Measurements from ENCODE around the gene MOB4.

The MOB4 gene

DNA sequence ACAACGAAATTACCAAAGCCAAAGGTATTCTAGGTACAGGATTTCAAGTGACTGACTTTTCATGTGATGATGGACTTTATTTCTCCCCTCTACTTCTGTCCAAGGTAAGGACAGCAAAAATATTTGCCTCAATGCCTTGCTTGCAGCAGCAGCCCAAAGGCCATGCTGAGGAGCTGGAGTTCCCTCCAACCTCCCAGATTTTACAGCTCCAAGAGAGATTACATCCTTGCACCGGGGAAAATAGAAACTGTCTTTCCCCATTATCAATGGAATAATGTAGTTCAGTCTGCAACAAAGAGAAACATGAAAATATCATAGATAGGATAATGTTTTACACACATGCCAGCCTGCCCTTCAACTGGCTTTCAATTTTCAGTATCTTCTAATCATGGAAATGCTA lies 29.7 kb upstream of the MOB4 start:
- Histone ChIP-seq H3K27me3 (ENCODE audit: insufficient read depth, low read depth) (no peaks in the 10 kb centered on the region), H3K4me2 (no peak overlapping the region), H3K27ac (no peak overlapping the region), H4K20me1 (ENCODE audit: insufficient read depth) (peaks cover 6% of the 10 kb centered on the region; the same call in 1 of the 2 replicates), H2AFZ (ENCODE audit: low read depth) (no peak overlapping the region), H3K4me3 (IDR thresholded peaks at IDR 0.05; ENCODE audit: insufficient read depth, low read depth, low read length) (no peak overlapping the region), H3K9ac (no peak overlapping the region), H3K79me2 (ENCODE audit: insufficient read depth, low read depth) (peaks cover 29% of the 10 kb centered on the region), H3K36me3 (ENCODE audit: insufficient read depth) (peaks cover 21% of the 10 kb centered on the region; the same call in 1 of the 2 replicates), H3K4me1 (ENCODE audit: low read depth, poor library complexity, severe bottlenecking) (peaks cover 34% of the 10 kb centered on the region)
- no peak for TF ChIP-seq CTCF (conservative IDR thresholded peaks at IDR 0.05; ENCODE audit: low read depth, low read length)

DNA sequence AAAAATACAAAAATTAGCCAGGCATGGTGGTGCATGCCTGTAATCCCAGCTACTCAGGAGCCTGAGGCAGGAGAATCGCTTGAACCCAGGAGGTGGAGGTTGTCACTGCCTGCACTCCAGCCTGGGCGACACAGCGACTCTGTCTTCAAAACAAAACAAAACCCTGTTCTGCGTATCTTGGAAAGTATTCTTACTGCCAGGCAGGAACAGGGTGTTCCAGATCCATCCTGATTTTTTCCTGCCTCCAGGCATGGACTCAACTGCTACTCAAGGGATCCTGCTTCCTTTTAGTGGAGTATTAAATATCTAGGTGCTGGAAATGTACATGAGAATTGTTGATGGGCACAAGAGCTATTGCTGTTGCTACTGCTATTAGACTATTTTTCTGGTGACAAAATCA lies 28.5 kb upstream of the MOB4 start:
- Histone ChIP-seq H3K4me2 (no peak overlapping the region), H3K79me2 (ENCODE audit: insufficient read depth, low read depth) (peaks cover 41% of the 10 kb centered on the region), H3K27ac (no peak overlapping the region), H3K9ac (no peak overlapping the region), H3K4me3 (IDR thresholded peaks at IDR 0.05; ENCODE audit: insufficient read depth, low read depth, low read length) (no peak overlapping the region), H4K20me1 (ENCODE audit: insufficient read depth) (peaks cover 13% of the 10 kb centered on the region; the same call in 1 of the 2 replicates), H2AFZ (ENCODE audit: low read depth) (no peak overlapping the region), H3K27me3 (ENCODE audit: insufficient read depth, low read depth) (no peaks in the 10 kb centered on the region), H3K4me1 (ENCODE audit: low read depth, poor library complexity, severe bottlenecking) (peaks cover 37% of the 10 kb centered on the region), H3K36me3 (ENCODE audit: insufficient read depth) (peaks cover 32% of the 10 kb centered on the region)
- no peak for TF ChIP-seq CTCF (conservative IDR thresholded peaks at IDR 0.05; ENCODE audit: low read depth, low read length)

DNA sequence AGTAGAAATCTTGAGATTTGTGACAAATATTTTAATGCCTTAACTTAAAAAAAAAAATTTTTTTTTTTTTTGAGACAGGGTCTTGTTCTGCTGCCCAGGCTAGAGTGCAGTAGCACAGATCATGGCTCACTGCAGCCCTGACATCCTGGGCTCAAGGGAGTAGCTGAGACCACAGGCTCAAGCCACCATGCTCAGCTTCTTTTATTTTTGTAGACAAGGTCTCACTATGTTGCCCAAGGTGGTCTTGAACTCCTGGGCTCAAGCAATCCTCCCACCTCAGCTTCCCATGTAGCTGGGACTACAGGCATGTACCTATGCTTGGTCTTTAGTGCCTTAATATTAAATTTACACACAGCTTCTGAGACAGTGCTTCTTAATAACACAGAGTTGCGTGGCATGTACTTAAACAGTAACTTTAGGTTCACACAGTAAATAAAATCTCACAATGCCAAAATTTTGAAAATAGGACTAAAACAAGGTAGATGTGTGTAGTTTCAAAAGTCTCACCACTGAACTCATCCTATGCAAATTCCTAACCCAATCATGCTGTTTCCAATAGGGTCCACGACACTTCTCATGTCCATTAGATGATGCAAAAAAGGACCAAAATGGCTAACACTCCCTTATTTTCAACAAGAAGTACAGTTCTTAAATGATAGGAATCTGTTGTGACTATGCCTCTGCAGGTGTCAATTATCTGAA lies 20.3 kb upstream of the MOB4 start:
- Histone ChIP-seq H2AFZ (ENCODE audit: low read depth) (no peak overlapping the region), H3K4me2 (peak overlapping the region; percentile 83), H3K27me3 (ENCODE audit: insufficient read depth, low read depth) (no peaks in the 10 kb centered on the region), H3K4me3 (IDR thresholded peaks at IDR 0.05; ENCODE audit: insufficient read depth, low read depth, low read length) (no peak overlapping the region), H3K79me2 (ENCODE audit: insufficient read depth, low read depth) (peaks cover 91% of the 10 kb centered on the region), H4K20me1 (ENCODE audit: insufficient read depth) (peaks cover 58% of the 10 kb centered on the region), H3K4me1 (ENCODE audit: low read depth, poor library complexity, severe bottlenecking) (peaks cover 64% of the 10 kb centered on the region), H3K36me3 (ENCODE audit: insufficient read depth) (peaks cover 60% of the 10 kb centered on the region), H3K27ac (peak overlapping the region; percentile 9; the same call in 1 of the 2 replicates), H3K9ac (no peak overlapping the region)
- TF ChIP-seq CTCF (conservative IDR thresholded peaks at IDR 0.05; ENCODE audit: low read depth, low read length): no peak

- H3K9ac ChIP-seq: peak overlapping the region; percentile 92; the same call in 1 of the 2 replicates
- H3K4me2 ChIP-seq: peak overlapping the region; percentile 83
- H4K20me1 ChIP-seq (ENCODE audit: insufficient read depth): peaks cover 54% of the 10 kb centered on the region
- H2AFZ ChIP-seq (ENCODE audit: low read depth): no peak overlapping the region
- peaks cover 94% of the 10 kb centered on the region for H3K79me2 ChIP-seq (ENCODE audit: insufficient read depth, low read depth)
- no peak overlapping the region for H3K4me3 ChIP-seq (IDR thresholded peaks at IDR 0.05; ENCODE audit: insufficient read depth, low read depth, low read length)
- peaks cover 56% of the 10 kb centered on the region for H3K36me3 ChIP-seq (ENCODE audit: insufficient read depth)
- no peak for TF ChIP-seq CTCF (conservative IDR thresholded peaks at IDR 0.05; ENCODE audit: low read depth, low read length)
- no peaks in the 10 kb centered on the region for H3K27me3 ChIP-seq (ENCODE audit: insufficient read depth, low read depth)
- H3K27ac ChIP-seq: no peak overlapping the region; the same call in 1 of the 2 replicates
- H3K4me1 ChIP-seq (ENCODE audit: low read depth, poor library complexity, severe bottlenecking): peaks cover 57% of the 10 kb centered on the region
Observed at GRCh38 chr2:197496695-197497094, 19.2 kb upstream of the MOB4 start.
